HG03558 (cell line): ENCODE measurements around the gene ARHGEF38.
"Not testable (repeated sequence)": the region's sequence is repeated elsewhere in the genome, so short reads cannot be mapped to it uniquely, and the experiment has no call there.

Experiments
- ATAC-seq: cut with Tn5 transposase; IDR thresholded peaks from one replicate; pipeline ENCODE4 v1.9.1; 2021; ENCODE audit warnings: moderate number of reproducible peaks; ENCODE audit not compliant: unreplicated experiment; ENCODE audit errors: extremely low read depth

ARHGEF38 gene

GRCh38 chr4:105637408-105638176 lies 85.2 kb downstream of the ARHGEF38 start:
- peak; percentile 75 for ATAC-seq

DNA sequence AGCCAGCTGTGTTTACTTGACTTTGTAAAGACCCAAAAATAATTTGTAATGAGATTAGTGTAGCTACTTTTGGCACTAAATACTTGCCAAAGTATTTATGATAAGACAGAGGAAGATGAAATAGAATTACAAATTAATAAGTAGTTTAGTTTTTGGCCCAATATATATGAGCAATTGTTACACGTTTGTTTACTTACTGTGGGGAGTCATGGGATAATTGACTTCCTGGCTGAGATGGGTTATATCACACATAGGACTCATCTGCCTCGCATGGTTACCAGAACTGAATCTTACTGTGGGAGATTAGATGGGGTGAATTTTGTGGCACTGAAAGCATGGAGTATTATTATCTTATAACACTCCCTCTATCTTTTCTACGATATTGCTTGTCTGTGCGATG lies 89.4 kb downstream of the ARHGEF38 start:
- ATAC-seq, result no peak

DNA sequence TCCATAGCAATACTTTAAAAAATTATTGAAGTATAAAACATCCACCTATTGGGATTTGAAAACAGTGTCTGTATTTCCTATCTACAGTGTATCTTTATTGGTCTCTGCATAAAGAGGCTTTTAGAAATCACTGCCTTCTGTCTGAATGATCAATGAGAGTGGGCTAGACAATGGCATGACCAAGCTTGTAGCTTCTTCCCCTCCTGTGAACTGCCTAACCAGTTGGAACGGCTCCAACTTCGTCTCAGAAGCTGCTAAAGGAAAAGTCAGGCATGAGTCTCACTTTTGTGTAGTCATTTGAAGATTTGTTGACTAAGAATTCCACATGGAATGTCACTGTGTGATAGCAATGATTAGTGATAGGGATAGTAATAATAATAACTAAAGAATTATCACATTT lies 91.8 kb downstream of the ARHGEF38 start:
- ATAC-seq, result no peak

DNA sequence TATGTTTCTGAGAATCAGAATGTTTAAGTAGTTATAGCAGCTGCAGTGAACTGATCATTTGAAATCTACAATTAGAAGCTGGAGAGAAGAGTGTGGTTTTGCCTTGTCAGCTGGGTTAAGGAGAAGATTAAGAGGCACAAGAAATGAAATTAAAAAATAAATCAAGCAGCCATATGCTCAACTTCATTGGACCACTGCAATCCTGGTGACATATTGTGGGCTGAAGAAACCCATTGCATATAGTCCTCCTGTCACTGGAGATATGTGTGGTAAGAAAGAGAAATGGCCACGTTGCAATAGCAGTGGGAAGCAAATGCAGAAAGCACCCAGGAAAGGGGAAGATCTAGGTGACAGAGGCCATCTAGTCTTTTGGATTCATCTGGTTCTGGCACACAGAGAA lies 93.0 kb downstream of the ARHGEF38 start:
- no peak for ATAC-seq

- no peak for ATAC-seq
Observed at GRCh38 chr4:105650190-105650589, 97.8 kb downstream of the ARHGEF38 start.

GRCh38 chr4:105651884-105652283 lies 99.5 kb downstream of the ARHGEF38 start:
- ATAC-seq, result no peak

GRCh38 chr4:105652286-105652888 lies 100.0 kb downstream of the ARHGEF38 start:
- no peak for ATAC-seq

DNA sequence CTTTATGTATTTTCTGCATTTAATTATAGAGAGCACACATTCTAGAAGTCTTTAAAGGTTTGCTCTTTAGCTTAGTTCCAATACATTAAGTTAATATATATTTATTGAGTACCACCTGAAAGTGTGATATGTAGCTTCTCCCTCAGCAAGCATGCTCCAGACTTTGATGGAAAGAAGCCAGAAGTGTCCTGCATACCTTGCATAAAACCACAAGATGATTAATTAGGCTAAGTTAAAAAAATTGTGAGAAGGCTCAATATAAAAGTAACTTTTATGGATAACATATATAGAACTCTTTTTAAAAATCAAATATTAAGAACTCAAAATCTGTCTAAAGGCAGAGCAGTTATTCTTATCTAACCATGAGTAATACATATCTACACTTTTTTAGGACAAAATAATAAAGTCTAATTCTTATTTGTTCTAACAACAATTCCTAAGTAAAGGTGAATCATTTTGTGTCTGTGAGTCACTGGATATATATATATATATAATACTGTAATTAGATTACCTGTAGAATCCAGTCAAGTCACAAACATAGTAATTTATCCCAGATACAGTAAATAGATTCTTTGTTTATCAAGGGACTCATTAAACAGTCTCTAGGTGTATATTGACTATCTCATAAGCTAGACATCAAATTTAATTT lies 104.8 kb downstream of the ARHGEF38 start:
- ATAC-seq, result no peak

- ATAC-seq, result no peak
Observed at GRCh38 chr4:105659190-105659589, 106.8 kb downstream of the ARHGEF38 start.

DNA sequence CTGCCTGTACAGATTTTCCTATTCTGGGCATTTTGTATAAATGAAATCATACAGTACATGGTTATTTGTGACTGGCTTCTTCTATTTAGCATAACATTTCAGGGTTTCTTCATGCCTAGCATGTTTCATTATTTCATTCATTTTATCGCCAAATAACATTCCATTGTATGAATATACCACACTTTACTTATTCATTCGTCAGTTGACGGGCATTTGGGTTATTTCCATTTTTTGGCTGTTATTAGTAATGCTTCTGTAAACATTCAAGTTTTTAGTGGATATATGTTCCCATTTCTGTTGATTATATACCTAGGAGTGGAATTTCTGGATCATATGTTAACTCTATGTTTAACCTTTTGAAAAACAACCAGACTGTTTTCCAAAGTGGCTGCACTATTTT lies 108.6 kb downstream of the ARHGEF38 start:
- no peak for ATAC-seq

GRCh38 chr4:105662935-105663675 lies 110.7 kb downstream of the ARHGEF38 start:
- ATAC-seq, result no peak

GRCh38 chr4:105666693-105667092 lies 114.3 kb downstream of the ARHGEF38 start:
- ATAC-seq, result no peak

DNA sequence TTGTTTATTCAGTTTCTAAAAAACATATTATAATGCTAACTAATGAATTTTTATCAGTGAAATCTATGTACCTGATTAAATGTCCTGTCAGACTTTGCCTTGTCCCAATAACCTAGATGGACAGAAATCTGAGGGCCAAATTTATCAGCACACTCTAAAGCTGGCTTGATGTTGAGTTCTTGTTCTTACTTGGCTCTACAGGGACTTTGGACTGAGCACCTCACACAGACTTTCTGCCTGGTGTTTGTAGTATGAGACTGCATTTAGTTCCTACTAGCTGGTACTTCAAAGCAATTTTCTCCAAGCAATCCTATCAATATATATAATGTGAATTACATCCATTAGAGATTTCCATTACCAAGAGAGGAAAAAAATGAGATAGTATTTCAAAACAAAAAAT lies 118.3 kb downstream of the ARHGEF38 start:
- no peak for ATAC-seq

GRCh38 chr4:105671301-105671700 lies 118.9 kb downstream of the ARHGEF38 start:
- no peak for ATAC-seq

- no peak for ATAC-seq
Observed at GRCh38 chr4:105674011-105674410, 121.6 kb downstream of the ARHGEF38 start.

DNA sequence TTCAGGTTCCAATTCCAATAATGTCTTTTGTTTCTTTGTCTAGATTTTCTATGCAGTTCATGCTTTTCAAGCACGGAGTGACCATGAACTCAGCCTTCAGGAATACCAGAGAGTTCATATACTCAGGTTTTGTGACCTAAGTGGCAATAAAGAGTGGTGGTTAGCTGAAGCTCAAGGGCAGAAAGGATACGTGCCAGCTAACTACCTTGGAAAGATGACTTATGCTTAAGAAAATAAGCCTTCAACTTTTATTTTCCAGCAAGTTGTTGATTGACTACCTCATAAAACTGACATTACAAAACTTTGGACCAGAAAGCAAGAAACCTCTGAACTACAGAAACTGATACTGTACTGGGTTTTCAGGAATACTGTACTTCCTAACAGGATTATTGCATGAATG lies 125.3 kb downstream of the ARHGEF38 start:
- no peak for ATAC-seq

DNA sequence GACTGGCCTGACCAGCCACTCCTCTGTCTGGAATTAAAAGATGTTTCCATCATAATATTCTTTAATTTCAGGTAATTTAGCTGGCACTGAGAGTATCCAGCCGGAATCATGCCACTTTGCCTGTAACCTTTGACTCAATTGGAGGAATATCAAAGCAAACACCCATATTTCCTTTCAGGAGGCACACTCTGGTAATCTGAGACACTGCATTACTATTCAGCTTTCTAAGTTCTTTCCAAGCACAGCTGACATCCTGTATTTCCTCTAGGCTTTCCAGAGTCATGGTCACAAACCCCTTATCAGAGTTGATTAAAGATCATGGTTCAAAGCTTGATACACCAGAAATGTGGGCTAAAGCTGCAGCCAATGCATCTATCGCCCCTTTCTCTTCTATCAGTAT lies 126.8 kb downstream of the ARHGEF38 start:
- no peak for ATAC-seq

DNA sequence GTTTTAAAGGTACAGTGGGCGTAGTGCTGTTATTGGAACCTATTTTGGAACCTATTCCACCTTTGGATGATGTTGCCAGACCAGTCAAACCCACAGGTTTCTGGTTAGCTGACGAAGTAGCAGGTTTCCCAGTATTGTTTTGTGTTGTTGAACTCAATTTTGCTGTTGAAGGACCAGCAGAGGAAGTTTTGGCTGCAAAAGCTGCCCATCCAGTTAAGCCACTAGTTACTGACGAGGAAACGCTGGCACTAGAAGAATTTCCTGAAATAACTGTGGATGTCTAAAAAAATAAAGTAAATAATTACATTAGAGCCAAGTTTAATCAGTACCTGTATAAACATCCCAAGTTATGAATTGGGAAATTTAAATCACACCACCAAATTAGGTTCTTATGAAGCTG lies 130.6 kb downstream of the ARHGEF38 start:
- ATAC-seq, result no peak

DNA sequence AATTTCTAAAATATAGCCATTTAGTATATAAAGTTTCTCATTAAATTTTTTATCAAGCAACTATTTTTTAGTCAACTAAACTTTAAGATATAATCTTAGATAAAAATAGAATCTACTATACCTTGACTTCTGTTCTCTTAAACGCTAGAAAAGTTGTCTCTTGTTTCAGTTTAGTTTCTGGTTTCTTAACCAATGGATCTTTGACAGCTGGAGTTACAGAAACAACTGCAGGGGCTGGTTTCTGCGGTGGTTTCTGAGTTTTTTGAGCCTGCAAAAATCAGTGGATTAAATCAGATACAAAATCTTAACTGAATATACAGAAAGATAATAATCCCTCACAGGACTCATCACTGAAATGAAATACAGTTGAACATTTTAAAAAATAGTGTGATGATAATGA lies 134.2 kb downstream of the ARHGEF38 start:
- no peak for ATAC-seq

- ATAC-seq, result not testable (repeated sequence)
Observed at GRCh38 chr4:105694812-105695211, 142.4 kb downstream of the ARHGEF38 start.

DNA sequence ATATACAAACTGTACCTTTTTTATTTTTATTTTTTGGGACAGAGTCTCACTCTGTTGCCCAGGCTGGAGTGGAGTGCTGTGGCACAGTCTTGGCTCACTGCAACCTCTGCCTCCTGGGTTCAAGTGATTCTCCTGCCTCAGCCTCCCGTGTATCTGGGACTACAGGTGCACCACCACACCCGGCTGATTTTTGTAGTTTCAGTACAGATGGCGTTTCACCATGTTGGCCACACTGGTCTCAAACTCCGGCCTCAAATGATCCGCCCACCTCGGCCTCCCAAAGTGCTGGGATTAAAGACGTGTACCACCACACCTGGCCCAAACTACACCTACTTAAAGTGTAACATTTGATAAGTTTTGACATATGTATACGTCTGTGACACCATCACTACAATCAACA lies 143.4 kb downstream of the ARHGEF38 start:
- not testable (repeated sequence) for ATAC-seq
